HepG2 (cell line): ENCODE results near the gene RILPL1. TPM values are rescaled to one million over a fixed set of nuclear protein-coding genes. Genes with fewer than 3 reads are reported as not detected.

Source experiments
- ARID2 ChIP-seq: sonication (generic); formaldehyde crosslinking; IDR thresholded peaks from 2 replicates; pipeline ENCODE4 v1.8.1; 2022; ENCODE audit warnings: mild to moderate bottlenecking, missing genetic modification reagents, borderline replicate concordance
- HHEX ChIP-seq: IDR thresholded peaks from 2 replicates; pipeline ENCODE4 v1.6.1; 2016; ENCODE audit warnings: control low read depth
- MAF1 ChIP-seq: sonication (generic); formaldehyde crosslinking; IDR thresholded peaks from 2 replicates; pipeline ENCODE4 v1.5.0; 2020; ENCODE audit warnings: missing genetic modification reagents, borderline replicate concordance
- ZBTB7A ChIP-seq: sonication (generic); formaldehyde crosslinking; IDR thresholded peaks from 2 replicates; pipeline ENCODE4 v1.8.0; 2022; ENCODE audit warnings: mild to moderate bottlenecking, missing genetic modification reagents
- ZMAT3 ChIP-seq: sonication (generic); formaldehyde crosslinking; conservative IDR thresholded peaks from 2 replicates; pipeline ENCODE4 v1.7.0; 2021; ENCODE audit warnings: missing genetic modification reagents
- ZNF383 ChIP-seq: sonication (generic); formaldehyde crosslinking; IDR thresholded peaks from 2 replicates; pipeline ENCODE4 v1.4.0; 2020; ENCODE audit warnings: missing genetic modification reagents, mild to moderate bottlenecking, borderline replicate concordance
- ZNF501 ChIP-seq: sonication (generic); formaldehyde crosslinking; IDR thresholded peaks from 2 replicates; pipeline ENCODE4 v1.5.1; 2020; ENCODE audit warnings: mild to moderate bottlenecking, moderate library complexity, missing genetic modification reagents
- ZNF781 ChIP-seq: sonication (generic); formaldehyde crosslinking; IDR thresholded peaks from 2 replicates; pipeline ENCODE4 v1.5.1; 2020; ENCODE audit warnings: borderline replicate concordance, mild to moderate bottlenecking, missing genetic modification reagents; ENCODE audit errors: not compliant biosample characterization
- polyA plus RNA-seq, 8 experiments: library from polyadenylated mRNA; depleted of rRNA in 3 of 8; stranded (reverse) in 7 of 8; unstranded in 1 of 8; fragments of >200 nt; fragmentation: Illumina TruSeq in 4 of 8; extraction: Trizol in 4 of 8; gene quantifications; 2 replicates each; pipeline versions ENCODE4 v1.2.1 to v1.2.3, GENCODE V29; 2011 to 2016; ENCODE audit warnings: low read depth in 4 of 8, missing spikeins in 1 of 8, mixed read lengths in 1 of 8; ENCODE audit not compliant: insufficient read depth in 1 of 8
- total RNA-seq, 5 experiments: library from RNA; depleted of rRNA; stranded (reverse); fragments of >200 nt; fragmentation: Illumina TruSeq; extraction: Trizol; gene quantifications; 2 replicates each; pipeline ENCODE4 v1.2.3, GENCODE V29; 2016; ENCODE audit warnings: low read depth in 1 of 5
- TF ChIP-seq, protein P1 (sequence below): sonication (generic); formaldehyde crosslinking; IDR thresholded peaks from 2 replicates; pipeline ENCODE4 v1.4.0; 2020; ENCODE audit warnings: low read depth, missing genetic modification reagents
- TF ChIP-seq, protein P2 (sequence below): sonication (generic); formaldehyde crosslinking; IDR thresholded peaks from 2 replicates; pipeline ENCODE4 v1.4.0; 2020; ENCODE audit warnings: missing genetic modification reagents
- TF ChIP-seq, protein P3 (sequence below): sonication (generic); formaldehyde crosslinking; IDR thresholded peaks from 2 replicates; pipeline ENCODE4 v1.5.0; 2020; ENCODE audit warnings: missing genetic modification reagents
- TF ChIP-seq, protein P4 (sequence below): sonication (generic); formaldehyde crosslinking; conservative IDR thresholded peaks from 2 replicates; pipeline ENCODE4 v1.4.0; 2020; ENCODE audit warnings: missing genetic modification reagents
- TF ChIP-seq, protein P5 (sequence below): IDR thresholded peaks from 2 replicates; pipeline ENCODE4 v1.6.1; 2016; ENCODE audit warnings: low read depth, borderline replicate concordance
- TF ChIP-seq, protein P6 (sequence below): sonication (generic); formaldehyde crosslinking; IDR thresholded peaks from 2 replicates; pipeline ENCODE4 v1.8.1; 2022; ENCODE audit warnings: low read depth, mild to moderate bottlenecking, missing genetic modification reagents
- TF ChIP-seq, protein P7 (sequence below): sonication (generic); formaldehyde crosslinking; IDR thresholded peaks from 2 replicates; pipeline ENCODE4 v1.4.0; 2020; ENCODE audit warnings: missing genetic modification reagents

The RILPL1 gene
- total and polyA plus RNA-seq, 2 of the 13 experiments (the other 11 are each of a cell fraction or from before 2014, with no cell fraction given), result 5.8 to 28.4 TPM

DNA sequence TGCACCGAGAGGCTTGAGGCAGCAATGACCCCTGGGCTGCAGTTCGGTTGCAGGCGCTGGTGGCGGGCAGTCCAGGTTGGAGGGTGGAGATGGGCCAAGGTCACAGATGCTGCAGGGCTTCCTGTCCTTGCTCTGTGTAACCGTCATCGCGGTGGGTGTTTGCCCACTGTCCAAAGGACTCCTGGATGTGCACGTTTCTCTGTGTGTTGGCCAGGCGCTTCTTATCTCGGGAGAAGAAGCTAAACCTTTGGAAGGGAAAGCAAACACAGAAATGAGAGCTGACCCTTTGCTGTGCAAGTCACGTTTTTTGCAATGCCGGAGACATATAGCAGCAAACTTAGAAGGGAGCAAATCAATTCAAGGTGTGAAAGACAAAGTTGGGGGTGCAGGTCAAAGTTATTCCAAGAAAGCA lies 61.1 kb downstream of the RILPL1 start (continued):
- TF ChIP-seq HHEX, result peak; percentile 37; the same call in 1 of the 2 replicates
- TF ChIP-seq, protein P1, sequence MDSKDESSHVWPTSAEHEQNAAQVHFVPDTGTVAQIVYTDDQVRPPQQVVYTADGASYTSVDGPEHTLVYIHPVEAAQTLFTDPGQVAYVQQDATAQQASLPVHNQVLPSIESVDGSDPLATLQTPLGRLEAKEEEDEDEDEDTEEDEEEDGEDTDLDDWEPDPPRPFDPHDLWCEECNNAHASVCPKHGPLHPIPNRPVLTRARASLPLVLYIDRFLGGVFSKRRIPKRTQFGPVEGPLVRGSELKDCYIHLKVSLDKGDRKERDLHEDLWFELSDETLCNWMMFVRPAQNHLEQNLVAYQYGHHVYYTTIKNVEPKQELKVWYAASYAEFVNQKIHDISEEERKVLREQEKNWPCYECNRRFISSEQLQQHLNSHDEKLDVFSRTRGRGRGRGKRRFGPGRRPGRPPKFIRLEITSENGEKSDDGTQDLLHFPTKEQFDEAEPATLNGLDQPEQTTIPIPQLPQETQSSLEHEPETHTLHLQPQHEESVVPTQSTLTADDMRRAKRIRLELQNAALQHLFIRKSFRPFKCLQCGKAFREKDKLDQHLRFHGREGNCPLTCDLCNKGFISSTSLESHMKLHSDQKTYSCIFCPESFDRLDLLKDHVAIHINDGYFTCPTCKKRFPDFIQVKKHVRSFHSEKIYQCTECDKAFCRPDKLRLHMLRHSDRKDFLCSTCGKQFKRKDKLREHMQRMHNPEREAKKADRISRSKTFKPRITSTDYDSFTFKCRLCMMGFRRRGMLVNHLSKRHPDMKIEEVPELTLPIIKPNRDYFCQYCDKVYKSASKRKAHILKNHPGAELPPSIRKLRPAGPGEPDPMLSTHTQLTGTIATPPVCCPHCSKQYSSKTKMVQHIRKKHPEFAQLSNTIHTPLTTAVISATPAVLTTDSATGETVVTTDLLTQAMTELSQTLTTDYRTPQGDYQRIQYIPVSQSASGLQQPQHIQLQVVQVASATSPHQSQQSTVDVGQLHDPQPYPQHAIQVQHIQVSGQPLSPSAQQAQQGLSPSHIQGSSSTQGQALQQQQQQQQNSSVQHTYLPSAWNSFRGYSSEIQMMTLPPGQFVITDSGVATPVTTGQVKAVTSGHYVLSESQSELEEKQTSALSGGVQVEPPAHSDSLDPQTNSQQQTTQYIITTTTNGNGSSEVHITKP (CRISPR knock-in tag), result 0 out of 2 replicates have a peak, but pooled peaks have one; percentile 19
- TF ChIP-seq, protein P2, sequence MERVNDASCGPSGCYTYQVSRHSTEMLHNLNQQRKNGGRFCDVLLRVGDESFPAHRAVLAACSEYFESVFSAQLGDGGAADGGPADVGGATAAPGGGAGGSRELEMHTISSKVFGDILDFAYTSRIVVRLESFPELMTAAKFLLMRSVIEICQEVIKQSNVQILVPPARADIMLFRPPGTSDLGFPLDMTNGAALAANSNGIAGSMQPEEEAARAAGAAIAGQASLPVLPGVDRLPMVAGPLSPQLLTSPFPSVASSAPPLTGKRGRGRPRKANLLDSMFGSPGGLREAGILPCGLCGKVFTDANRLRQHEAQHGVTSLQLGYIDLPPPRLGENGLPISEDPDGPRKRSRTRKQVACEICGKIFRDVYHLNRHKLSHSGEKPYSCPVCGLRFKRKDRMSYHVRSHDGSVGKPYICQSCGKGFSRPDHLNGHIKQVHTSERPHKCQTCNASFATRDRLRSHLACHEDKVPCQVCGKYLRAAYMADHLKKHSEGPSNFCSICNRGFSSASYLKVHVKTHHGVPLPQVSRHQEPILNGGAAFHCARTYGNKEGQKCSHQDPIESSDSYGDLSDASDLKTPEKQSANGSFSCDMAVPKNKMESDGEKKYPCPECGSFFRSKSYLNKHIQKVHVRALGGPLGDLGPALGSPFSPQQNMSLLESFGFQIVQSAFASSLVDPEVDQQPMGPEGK (CRISPR knock-in tag), result peak; percentile 70
- TF ChIP-seq ZMAT3, result 0 out of 2 replicates have a peak, but pooled peaks have one; percentile 63
- TF ChIP-seq, protein P3, sequence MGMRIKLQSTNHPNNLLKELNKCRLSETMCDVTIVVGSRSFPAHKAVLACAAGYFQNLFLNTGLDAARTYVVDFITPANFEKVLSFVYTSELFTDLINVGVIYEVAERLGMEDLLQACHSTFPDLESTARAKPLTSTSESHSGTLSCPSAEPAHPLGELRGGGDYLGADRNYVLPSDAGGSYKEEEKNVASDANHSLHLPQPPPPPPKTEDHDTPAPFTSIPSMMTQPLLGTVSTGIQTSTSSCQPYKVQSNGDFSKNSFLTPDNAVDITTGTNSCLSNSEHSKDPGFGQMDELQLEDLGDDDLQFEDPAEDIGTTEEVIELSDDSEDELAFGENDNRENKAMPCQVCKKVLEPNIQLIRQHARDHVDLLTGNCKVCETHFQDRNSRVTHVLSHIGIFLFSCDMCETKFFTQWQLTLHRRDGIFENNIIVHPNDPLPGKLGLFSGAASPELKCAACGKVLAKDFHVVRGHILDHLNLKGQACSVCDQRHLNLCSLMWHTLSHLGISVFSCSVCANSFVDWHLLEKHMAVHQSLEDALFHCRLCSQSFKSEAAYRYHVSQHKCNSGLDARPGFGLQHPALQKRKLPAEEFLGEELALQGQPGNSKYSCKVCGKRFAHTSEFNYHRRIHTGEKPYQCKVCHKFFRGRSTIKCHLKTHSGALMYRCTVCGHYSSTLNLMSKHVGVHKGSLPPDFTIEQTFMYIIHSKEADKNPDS (CRISPR knock-in tag), result peak; percentile 92
- TF ChIP-seq MAF1 (CRISPR knock-in tag), result no peak
- TF ChIP-seq, protein P4, sequence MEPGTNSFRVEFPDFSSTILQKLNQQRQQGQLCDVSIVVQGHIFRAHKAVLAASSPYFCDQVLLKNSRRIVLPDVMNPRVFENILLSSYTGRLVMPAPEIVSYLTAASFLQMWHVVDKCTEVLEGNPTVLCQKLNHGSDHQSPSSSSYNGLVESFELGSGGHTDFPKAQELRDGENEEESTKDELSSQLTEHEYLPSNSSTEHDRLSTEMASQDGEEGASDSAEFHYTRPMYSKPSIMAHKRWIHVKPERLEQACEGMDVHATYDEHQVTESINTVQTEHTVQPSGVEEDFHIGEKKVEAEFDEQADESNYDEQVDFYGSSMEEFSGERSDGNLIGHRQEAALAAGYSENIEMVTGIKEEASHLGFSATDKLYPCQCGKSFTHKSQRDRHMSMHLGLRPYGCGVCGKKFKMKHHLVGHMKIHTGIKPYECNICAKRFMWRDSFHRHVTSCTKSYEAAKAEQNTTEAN (CRISPR knock-in tag), result peak; percentile 79
- peak; percentile 73; the same call in 1 of the 2 replicates for TF ChIP-seq ZBTB7A (CRISPR knock-in tag)
- TF ChIP-seq, protein P5, sequence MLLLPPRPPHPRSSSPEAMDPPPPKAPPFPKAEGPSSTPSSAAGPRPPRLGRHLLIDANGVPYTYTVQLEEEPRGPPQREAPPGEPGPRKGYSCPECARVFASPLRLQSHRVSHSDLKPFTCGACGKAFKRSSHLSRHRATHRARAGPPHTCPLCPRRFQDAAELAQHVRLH (CRISPR knock-in tag), result no peak
- peak; percentile 57; the same call in 1 of the 2 replicates for TF ChIP-seq ZNF501 (CRISPR knock-in tag)
- TF ChIP-seq, protein P6, sequence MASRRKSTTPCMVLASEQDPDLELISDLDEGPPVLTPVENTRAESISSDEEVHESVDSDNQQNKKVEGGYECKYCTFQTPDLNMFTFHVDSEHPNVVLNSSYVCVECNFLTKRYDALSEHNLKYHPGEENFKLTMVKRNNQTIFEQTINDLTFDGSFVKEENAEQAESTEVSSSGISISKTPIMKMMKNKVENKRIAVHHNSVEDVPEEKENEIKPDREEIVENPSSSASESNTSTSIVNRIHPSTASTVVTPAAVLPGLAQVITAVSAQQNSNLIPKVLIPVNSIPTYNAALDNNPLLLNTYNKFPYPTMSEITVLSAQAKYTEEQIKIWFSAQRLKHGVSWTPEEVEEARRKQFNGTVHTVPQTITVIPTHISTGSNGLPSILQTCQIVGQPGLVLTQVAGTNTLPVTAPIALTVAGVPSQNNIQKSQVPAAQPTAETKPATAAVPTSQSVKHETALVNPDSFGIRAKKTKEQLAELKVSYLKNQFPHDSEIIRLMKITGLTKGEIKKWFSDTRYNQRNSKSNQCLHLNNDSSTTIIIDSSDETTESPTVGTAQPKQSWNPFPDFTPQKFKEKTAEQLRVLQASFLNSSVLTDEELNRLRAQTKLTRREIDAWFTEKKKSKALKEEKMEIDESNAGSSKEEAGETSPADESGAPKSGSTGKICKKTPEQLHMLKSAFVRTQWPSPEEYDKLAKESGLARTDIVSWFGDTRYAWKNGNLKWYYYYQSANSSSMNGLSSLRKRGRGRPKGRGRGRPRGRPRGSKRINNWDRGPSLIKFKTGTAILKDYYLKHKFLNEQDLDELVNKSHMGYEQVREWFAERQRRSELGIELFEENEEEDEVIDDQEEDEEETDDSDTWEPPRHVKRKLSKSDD (CRISPR knock-in tag), result 0 out of 2 replicates have a peak, but pooled peaks have one; percentile 72
- TF ChIP-seq ZNF781 (CRISPR knock-in tag), result no peak
- TF ChIP-seq, protein P7, sequence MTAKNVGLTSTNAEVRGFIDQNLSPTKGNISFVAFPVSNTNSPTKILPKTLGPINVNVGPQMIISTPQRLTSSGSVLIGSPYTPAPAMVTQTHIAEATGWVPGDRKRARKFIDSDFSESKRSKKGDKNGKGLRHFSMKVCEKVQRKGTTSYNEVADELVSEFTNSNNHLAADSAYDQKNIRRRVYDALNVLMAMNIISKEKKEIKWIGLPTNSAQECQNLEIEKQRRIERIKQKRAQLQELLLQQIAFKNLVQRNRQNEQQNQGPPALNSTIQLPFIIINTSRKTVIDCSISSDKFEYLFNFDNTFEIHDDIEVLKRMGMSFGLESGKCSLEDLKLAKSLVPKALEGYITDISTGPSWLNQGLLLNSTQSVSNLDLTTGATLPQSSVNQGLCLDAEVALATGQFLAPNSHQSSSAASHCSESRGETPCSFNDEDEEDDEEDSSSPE (CRISPR knock-in tag), result peak; percentile 67
- no peak for TF ChIP-seq ARID2 (CRISPR knock-in tag)
- no peak for TF ChIP-seq ZNF383 (CRISPR knock-in tag)
